PFSK-1 (cell line): ENCODE measurements around the gene HRK.

Experiments
- FOXP2 ChIP-seq: optimal IDR thresholded peaks from 2 replicates; pipeline ENCODE3; 2011; ENCODE audit warnings: borderline replicate concordance, control low read depth, inconsistent platforms; ENCODE audit not compliant: insufficient read depth; ENCODE audit errors: extremely low read length, extremely low read depth
- POLR2AphosphoS5 ChIP-seq: IDR thresholded peaks from 2 replicates; pipeline ENCODE4 v1.6.1; 2012; ENCODE audit warnings: low read depth, mild to moderate bottlenecking, control low read depth, low read length, moderate library complexity
- SIN3A ChIP-seq: IDR thresholded peaks from 2 replicates; pipeline ENCODE4 v1.6.1; 2012; ENCODE audit warnings: mild to moderate bottlenecking, low read length, moderate library complexity, borderline replicate concordance; ENCODE audit not compliant: insufficient read depth
- TAF1 ChIP-seq: IDR thresholded peaks from 2 replicates; pipeline ENCODE4 v1.6.1; 2012; ENCODE audit warnings: low read length, control low read depth, borderline replicate concordance; ENCODE audit not compliant: insufficient read depth

DNA sequence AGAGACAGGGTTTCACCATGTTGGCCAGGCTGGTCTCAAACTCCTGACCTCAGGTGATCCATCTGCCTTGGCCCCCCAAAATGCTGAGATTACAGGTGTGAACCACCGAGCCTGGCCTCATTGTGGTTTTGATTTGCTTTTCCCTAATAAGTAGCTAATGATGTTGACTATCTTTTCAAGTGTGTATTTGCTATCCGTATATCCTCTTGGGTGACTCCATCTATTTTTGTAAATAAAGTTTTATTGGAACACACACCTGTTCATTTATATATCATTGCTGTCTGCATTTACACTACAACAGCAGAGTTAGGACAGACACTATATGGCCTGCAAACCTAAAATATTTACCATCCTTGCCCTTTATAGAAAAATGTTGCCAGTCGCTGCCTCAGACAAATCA is 13.7 kb upstream of the HRK start:
- no peak for TF ChIP-seq TAF1
- no peak for TF ChIP-seq FOXP2
- no peak for TF ChIP-seq POLR2AphosphoS5
- no peak for TF ChIP-seq SIN3A
